Right ventricle myocardium superior (tissue), 1 donor: Measurements from ENCODE around the gene IFT22. TPM values are rescaled to one million over a fixed set of nuclear protein-coding genes. Genes with fewer than 3 reads are reported as not detected.
"Not testable (repeated sequence)": the region's sequence is repeated elsewhere in the genome, so short reads cannot be mapped to it uniquely, and the experiment has no call there.

ENCODE experiments used
- ATAC-seq: fragments of 200-7000 bp; cut with Tn5 transposase; one replicate; pipeline ENCODE4 v1.9.1; 2020; ENCODE audit warnings: mild to moderate bottlenecking; ENCODE audit not compliant: poor library complexity
- DNase-seq: peaks from one replicate; pipeline ENCODE4 v3.0.0-alpha.2; 2020
- intact Hi-C: fragments of 100-400 bp; cut with DNase I; formaldehyde crosslinking; loops from one replicate; pipeline ENCODE4 v1.11.2; 2022
- total RNA-seq: library from RNA; stranded (reverse); fragmentation: NEBNext Ultra II Directional; extraction: Animal tissue kit (Norgen Biotek cat#: 25700); gene quantifications from one replicate; pipeline ENCODE4 v1.2.1, GENCODE V29; 2021
- donor health status: DM: no; HTN: yes; CAD: no; lungs with severe emphysema.

Gene IFT22
- total RNA-seq, 1 donor from 2014 or later: 28.5 TPM

GRCh38 chr7:101330011-101330484 is 8.4 kb upstream of the IFT22 start:
- intact Hi-C loops: no loop called here

GRCh38 chr7:101328159-101328558 is 6.5 kb upstream of the IFT22 start:
- intact Hi-C loops: no loop called here
- ATAC-seq (no peak), DNase-seq (no peak)

More at GRCh38 chr7:101330011-101330484, 8.4 kb upstream of the IFT22 start:
- ATAC-seq (peak; percentile 57), DNase-seq (no peak)

- ATAC-seq: no peak
- DNase-seq: no peak
- intact Hi-C loops: no loop called here
Observed at GRCh38 chr7:101319401-101319800, 2.2 kb downstream of the IFT22 start.

GRCh38 chr7:101315336-101315735 is 6.3 kb downstream of the IFT22 start:
- intact Hi-C loops: no loop called here
- DNase-seq (no peak), ATAC-seq (no peak)

GRCh38 chr7:101308245-101309085 is 13.1 kb downstream of the IFT22 start:
- DNase-seq (peak; percentile 53), ATAC-seq (peak; percentile 74)
- intact Hi-C loops: no loop called here

GRCh38 chr7:101306307-101306706 is 15.3 kb downstream of the IFT22 start:
- DNase-seq (no peak), ATAC-seq (no peak)
- intact Hi-C loops: no loop called here

GRCh38 chr7:101303102-101303701 is 18.4 kb downstream of the IFT22 start:
- intact Hi-C loops: no loop called here
- no peak for DNase-seq
- no peak for ATAC-seq

- intact Hi-C loops: no loop called here
- no peak for DNase-seq
- ATAC-seq: no peak
Observed at GRCh38 chr7:101302641-101303101, 18.9 kb downstream of the IFT22 start.

GRCh38 chr7:101300465-101301376 is 20.9 kb downstream of the IFT22 start:
- DNase-seq (no peak), ATAC-seq (no peak)
- intact Hi-C loops: no loop called here

- intact Hi-C loops: no loop called here
- no peak for DNase-seq
- ATAC-seq: no peak
Observed at GRCh38 chr7:101299511-101300464, 21.8 kb downstream of the IFT22 start.

GRCh38 chr7:101294832-101295121 is 26.8 kb downstream of the IFT22 start:
- DNase-seq: no peak
- intact Hi-C loops: loop anchor here (5.0 kb wide), 1 partner anchor 147 kb away; no protein-coding TSS in a partner anchor
- no peak for ATAC-seq

GRCh38 chr7:101294039-101294831 is 27.4 kb downstream of the IFT22 start:
- intact Hi-C loops: loop anchor here (5.0 kb wide), 1 partner anchor 147 kb away; no protein-coding TSS in a partner anchor
- ATAC-seq: no peak

GRCh38 chr7:101293069-101294021 is 28.3 kb downstream of the IFT22 start:
- intact Hi-C loops: loop anchor here (5.0 kb wide), 1 partner anchor 146 kb away; no protein-coding TSS in a partner anchor
- DNase-seq, ATAC-seq: not testable (repeated sequence)

More at GRCh38 chr7:101294039-101294831, 27.4 kb downstream of the IFT22 start:
- DNase-seq: no peak

- intact Hi-C loops: loop anchor here (5.0 kb wide), 1 partner anchor 145 kb away; no protein-coding TSS in a partner anchor
- not testable (repeated sequence) for ATAC-seq
Observed at GRCh38 chr7:101292566-101292965, 29.0 kb downstream of the IFT22 start.

GRCh38 chr7:101290186-101291037 is 31.2 kb downstream of the IFT22 start:
- DNase-seq: peak; percentile 84
- peak; percentile 80 for ATAC-seq
- intact Hi-C loops: loop anchor here (5.0 kb wide), 1 partner anchor 143 kb away; no protein-coding TSS in a partner anchor

More at GRCh38 chr7:101292566-101292965, 29.0 kb downstream of the IFT22 start:
- DNase-seq: not testable (repeated sequence)
